Activated CD8-positive, alpha-beta T cell treated with anti-CD3 and anti-CD28 coated beads for 36 hours (primary cell): ENCODE data around the gene MAN1A1. TPM values are rescaled to one million over a fixed set of nuclear protein-coding genes. Genes with fewer than 3 reads are reported as not detected.

Experiments
- ATAC-seq: fragments of 200-7000 bp; cut with Tn5 transposase; one replicate; pipeline ENCODE4 v1.10.0; 2021; ENCODE audit warnings: mild to moderate bottlenecking, moderate library complexity
- CTCF ChIA-PET: fragments of 350-600 bp; sonication (Branson Sonifier 250); formaldehyde crosslinking; loops from one replicate; lab custom pipeline; 2021; ENCODE audit warnings: antibody characterized with exemption; lab: Charles Lee
- POLR2A ChIA-PET: fragments of 350-600 bp; sonication (Branson Sonifier 250); formaldehyde crosslinking; loops from one replicate; lab custom pipeline; 2021; ENCODE audit warnings: antibody characterized with exemption; lab: Charles Lee
- DNase-seq: peaks from one replicate; pipeline ENCODE4 v3.0.0-alpha.2; 2020
- H3K27ac Mint-ChIP-seq: one replicate; pipeline ENCODE4 v1.8.0; 2021; ENCODE audit warnings: mild to moderate bottlenecking, mixed read lengths
- H3K27me3 Mint-ChIP-seq: one replicate; pipeline ENCODE4 v1.8.0; 2021; ENCODE audit warnings: mixed read lengths
- H3K36me3 Mint-ChIP-seq: one replicate; pipeline ENCODE4 v1.8.0; 2021; ENCODE audit warnings: low read depth, mixed read lengths
- H3K4me1 Mint-ChIP-seq: one replicate; pipeline ENCODE4 v1.8.0; 2021; ENCODE audit warnings: low read depth, mixed read lengths
- H3K4me3 Mint-ChIP-seq: one replicate; pipeline ENCODE4 v1.8.0; 2021; ENCODE audit warnings: mild to moderate bottlenecking, moderate library complexity, mixed read lengths
- H3K9me3 Mint-ChIP-seq: one replicate; pipeline ENCODE4 v1.8.0; 2021; ENCODE audit warnings: mixed read lengths
- CTCF ChIP-seq: fragments of 200-600 bp; IDR thresholded peaks from one replicate; pipeline ENCODE4 v1.8.0; 2022; ENCODE audit warnings: antibody characterized with exemption, mild to moderate bottlenecking
- intact Hi-C: fragments of 100-400 bp; cut with micrococcal nuclease; formaldehyde crosslinking; loops from one replicate; pipeline ENCODE4 v1.10.0; 2022
- total RNA-seq, 2 experiments: library from RNA; stranded (reverse); gene quantifications; one replicate each; pipeline ENCODE4 v1.2.3, GENCODE V29; 2021

Gene MAN1A1
- total RNA-seq, 2 experiments from 2014 or later = 18.5 to 19.4 TPM

- ATAC-seq (no peak), DNase-seq (no peak)
- POLR2A ChIA-PET = no interaction called here
- no peaks in the 10 kb centered on the region for H3K4me1 Mint-ChIP-seq
- CTCF ChIA-PET = interaction anchor here (0.7 to 1.4 kb wide), 2 partner anchors 9 to 89 kb away, joined by 3 to 5 read pairs; no protein-coding TSS in a partner anchor
- intact Hi-C loops = no loop called here
- no peak overlapping the region for H3K4me3 Mint-ChIP-seq
- no peak overlapping the region for H3K27ac Mint-ChIP-seq
- H3K36me3 Mint-ChIP-seq = no peaks in the 10 kb centered on the region
- no peaks in the 10 kb centered on the region for H3K27me3 Mint-ChIP-seq
- no peaks in the 10 kb centered on the region for H3K9me3 Mint-ChIP-seq
- TF ChIP-seq CTCF = no peak
Observed at GRCh38 chr6:119218548-119218947, 131.0 kb downstream of the MAN1A1 start.

GRCh38 chr6:119215885-119216590 is 133.5 kb downstream of the MAN1A1 start:
- no peak overlapping the region for H3K4me3 Mint-ChIP-seq
- H3K9me3 Mint-ChIP-seq = no peaks in the 10 kb centered on the region
- no peaks in the 10 kb centered on the region for H3K4me1 Mint-ChIP-seq
- H3K27ac Mint-ChIP-seq = no peak overlapping the region
- intact Hi-C loops = no loop called here
- ATAC-seq (no peak), DNase-seq (no peak)
- CTCF ChIA-PET = no interaction called here
- H3K36me3 Mint-ChIP-seq = no peaks in the 10 kb centered on the region
- no peak for TF ChIP-seq CTCF
- no peaks in the 10 kb centered on the region for H3K27me3 Mint-ChIP-seq
- POLR2A ChIA-PET = no interaction called here

- Mint-ChIP-seq H3K9me3 (no peaks in the 10 kb centered on the region), H3K27me3 (no peaks in the 10 kb centered on the region), H3K27ac (no peak overlapping the region), H3K4me3 (no peak overlapping the region), H3K4me1 (no peaks in the 10 kb centered on the region), H3K36me3 (no peaks in the 10 kb centered on the region)
- ATAC-seq (no peak), DNase-seq (no peak)
- ChIA-PET POLR2A (no interaction called here), CTCF (no interaction called here)
- intact Hi-C loops = no loop called here
- no peak for TF ChIP-seq CTCF
Observed at GRCh38 chr6:119215309-119215708, 134.3 kb downstream of the MAN1A1 start.

- ChIA-PET POLR2A (no interaction called here), CTCF (no interaction called here)
- no peak for ATAC-seq
- H3K36me3 Mint-ChIP-seq = peaks cover 4% of the 10 kb centered on the region
- H3K4me1 Mint-ChIP-seq = peaks cover 10% of the 10 kb centered on the region
- intact Hi-C loops = no loop called here
- H3K27ac Mint-ChIP-seq = no peak overlapping the region
- TF ChIP-seq CTCF = no peak
- no peak for DNase-seq
- no peak overlapping the region for H3K4me3 Mint-ChIP-seq
- no peaks in the 10 kb centered on the region for H3K9me3 Mint-ChIP-seq
- no peaks in the 10 kb centered on the region for H3K27me3 Mint-ChIP-seq
Observed at GRCh38 chr6:119210596-119210995, 139.0 kb downstream of the MAN1A1 start.

GRCh38 chr6:119209452-119210205 is 139.9 kb downstream of the MAN1A1 start:
- Mint-ChIP-seq H3K4me3 (no peak overlapping the region), H3K9me3 (no peaks in the 10 kb centered on the region), H3K4me1 (peaks cover 10% of the 10 kb centered on the region), H3K27me3 (no peaks in the 10 kb centered on the region), H3K36me3 (peaks cover 4% of the 10 kb centered on the region), H3K27ac (no peak overlapping the region)
- no peak for ATAC-seq
- no peak for DNase-seq
- TF ChIP-seq CTCF = no peak
- ChIA-PET CTCF (interaction anchor here (0.5 to 1.6 kb wide), 3 partner anchors 9 to 510 kb away, joined by 3 to 4 read pairs (median 3); no protein-coding TSS in a partner anchor), POLR2A (no interaction called here)
- intact Hi-C loops = no loop called here
